Measurements from ENCODE around the gene SNX32.

The SNX32 gene

DNA sequence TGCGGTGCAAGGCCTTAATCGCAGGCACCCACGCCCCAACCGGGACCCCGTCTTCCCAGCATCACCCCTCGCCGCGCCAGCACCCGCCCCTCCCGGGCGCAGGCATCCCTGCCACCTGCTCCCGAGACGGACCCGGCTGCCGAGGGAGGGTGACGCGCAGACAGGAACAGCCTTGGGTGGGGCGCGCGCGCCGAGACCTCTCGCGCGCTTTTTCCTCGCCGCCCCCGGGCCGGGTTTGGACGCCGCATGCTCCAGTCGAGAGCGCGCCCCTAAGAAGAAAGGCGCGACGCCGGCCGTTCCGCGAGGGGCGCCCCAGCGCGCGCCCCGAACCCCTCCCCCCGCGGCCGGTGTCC is 23.7 kb downstream of the SNX32 start:
- peak in 1 of 3 donors; percentile 32 for DNase-seq (ENCODE audit: low read depth in 3 of 3)

DNA sequence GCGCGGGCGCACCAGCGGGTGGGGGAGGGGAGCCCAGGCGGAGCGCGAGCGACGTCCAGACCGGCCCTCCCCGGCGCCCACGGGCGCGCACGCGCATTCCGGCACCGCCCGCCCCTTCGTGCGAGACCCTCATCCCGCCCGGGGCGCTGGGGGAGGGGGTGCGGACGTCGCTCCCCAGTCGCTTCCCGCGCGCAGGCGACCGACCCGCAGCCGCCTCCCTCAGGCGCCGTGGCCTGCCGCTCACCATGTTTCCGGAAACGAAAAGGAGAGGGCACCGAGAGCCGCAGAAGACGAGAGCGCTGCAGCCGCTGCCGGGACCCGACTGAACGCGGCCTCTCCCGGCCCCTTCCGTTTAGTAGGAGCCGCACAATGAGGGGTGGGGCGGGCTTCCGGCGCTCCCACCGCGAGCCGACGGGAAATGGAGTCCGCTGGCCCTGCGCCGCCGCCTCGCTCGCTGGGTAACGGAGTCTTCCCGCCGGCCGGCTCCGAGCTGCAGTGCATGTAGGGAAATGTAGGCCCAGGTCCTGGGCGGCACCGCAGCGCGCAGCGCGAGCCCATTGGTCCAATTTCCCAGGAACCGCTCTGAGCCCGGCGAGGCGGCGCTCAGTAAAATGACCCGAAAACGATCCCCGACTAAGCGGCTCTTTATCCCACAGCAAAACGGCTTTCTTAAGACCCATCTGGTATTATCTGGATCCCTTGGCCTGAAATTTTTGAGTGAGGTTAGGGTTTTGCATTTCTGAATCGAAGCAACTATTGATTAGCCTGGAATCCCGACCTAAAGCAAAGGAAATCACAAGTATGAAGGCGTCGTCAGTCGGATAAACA is 24.3 kb downstream of the SNX32 start, which contains the start of gene CFL1:
CFL1 (minus strand) TSS at position 328 of the 828 bp plus-strand sequence; CDS start at position 247, 81 bp downstream.
- peak; percentile 94 to 98 (median 96) for DNase-seq (ENCODE audit: low read depth in 3 of 3)

- no peak for DNase-seq (ENCODE audit: low read depth in 3 of 3)
Measured at GRCh38 chr11:65858681-65859087, 24.9 kb downstream of the SNX32 start.

DNA sequence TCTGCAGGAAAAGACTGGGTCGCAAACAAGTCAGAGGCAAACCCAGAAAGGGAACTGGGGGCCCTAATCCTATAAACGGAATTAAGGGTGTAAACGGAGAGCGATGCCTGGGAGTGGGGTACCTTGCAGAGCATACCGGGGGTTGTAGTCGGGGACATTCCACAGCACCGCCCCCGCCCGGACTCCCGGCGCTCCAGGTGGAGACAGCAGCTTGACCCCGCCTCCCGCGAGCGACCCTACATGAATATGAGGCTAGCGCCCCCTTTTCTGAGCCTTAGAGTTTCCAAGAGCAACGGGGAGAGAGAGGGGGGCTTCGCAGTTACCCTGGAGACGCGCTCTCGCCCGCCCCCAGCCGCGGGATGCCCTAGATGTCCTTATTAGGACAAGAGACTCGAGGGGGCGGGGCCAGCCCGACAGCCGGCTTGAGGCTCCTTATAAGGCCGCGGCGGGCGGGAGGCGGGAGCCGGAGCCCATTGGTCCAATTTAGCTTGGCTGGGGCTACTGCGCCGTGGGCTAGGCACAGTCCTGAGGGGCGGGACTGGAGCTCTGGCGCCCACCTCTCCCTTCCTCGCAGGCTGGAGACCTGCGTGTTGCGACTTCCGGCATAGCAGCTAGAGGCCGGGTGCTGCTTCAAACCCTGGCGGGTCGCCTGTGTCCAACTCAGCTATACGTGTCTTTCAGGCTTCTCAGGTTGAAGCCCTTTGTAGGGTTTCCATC is 25.5 kb downstream of the SNX32 start:
- peak; percentile 96 to 99 (median 99) for DNase-seq (ENCODE audit: low read depth in 3 of 3)

GRCh38 chr11:65859812-65860277 is 26.1 kb downstream of the SNX32 start:
- DNase-seq (ENCODE audit: low read depth in 3 of 3), result no peak

DNA sequence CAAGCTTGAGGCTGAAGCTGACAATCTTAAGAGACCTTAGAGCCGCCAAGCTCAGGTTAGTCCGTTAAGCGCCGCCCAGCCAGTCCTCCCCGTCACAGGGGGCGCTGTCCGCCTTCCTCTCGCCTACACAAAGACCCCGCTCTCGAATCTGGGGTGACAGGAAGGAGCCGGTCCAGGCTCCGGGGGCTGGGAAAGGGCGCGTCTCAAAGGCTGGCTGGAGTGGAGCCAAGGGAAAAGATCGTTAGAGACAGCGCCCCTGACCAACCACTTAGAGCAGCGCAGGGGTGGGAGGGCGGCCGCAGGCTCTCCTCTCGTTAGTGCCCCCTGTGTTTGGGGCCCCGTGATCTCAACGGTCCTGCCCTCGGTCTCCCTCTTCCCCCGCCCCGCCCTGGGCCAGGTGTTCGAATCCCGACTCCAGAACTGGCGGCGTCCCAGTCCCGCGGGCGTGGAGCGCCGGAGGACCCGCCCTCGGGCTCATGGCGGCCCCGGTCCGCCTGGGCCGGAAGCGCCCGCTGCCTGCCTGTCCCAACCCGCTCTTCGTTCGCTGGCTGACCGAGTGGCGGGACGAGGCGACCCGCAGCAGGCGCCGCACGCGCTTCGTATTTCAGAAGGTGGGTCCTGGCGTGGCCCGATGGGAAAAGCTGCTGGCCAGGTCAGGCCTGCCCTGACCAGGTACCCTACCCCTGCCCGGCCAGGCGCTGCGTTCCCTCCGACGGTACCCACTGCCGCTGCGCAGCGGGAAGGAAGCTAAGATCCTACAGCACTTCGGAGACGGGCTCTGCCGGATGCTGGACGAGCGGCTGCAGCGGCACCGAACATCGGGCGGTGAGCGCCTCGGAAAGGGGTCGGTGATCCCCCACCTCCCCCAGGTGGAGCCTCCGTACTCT is 26.8 kb downstream of the SNX32 start, which contains the start of gene MUS81:
MUS81 (plus strand) TSS at position 156 of the 887 bp plus-strand sequence; CDS start at position 477, 321 bp downstream.
- DNase-seq (ENCODE audit: low read depth in 3 of 3), result peak; percentile 93 to 97 (median 94)

- no peak for DNase-seq (ENCODE audit: low read depth in 3 of 3)
Measured at GRCh38 chr11:65861165-65861505, 27.4 kb downstream of the SNX32 start.

- no peak for DNase-seq (ENCODE audit: low read depth in 3 of 3)
Measured at GRCh38 chr11:65861533-65862183, 27.9 kb downstream of the SNX32 start.

DNA sequence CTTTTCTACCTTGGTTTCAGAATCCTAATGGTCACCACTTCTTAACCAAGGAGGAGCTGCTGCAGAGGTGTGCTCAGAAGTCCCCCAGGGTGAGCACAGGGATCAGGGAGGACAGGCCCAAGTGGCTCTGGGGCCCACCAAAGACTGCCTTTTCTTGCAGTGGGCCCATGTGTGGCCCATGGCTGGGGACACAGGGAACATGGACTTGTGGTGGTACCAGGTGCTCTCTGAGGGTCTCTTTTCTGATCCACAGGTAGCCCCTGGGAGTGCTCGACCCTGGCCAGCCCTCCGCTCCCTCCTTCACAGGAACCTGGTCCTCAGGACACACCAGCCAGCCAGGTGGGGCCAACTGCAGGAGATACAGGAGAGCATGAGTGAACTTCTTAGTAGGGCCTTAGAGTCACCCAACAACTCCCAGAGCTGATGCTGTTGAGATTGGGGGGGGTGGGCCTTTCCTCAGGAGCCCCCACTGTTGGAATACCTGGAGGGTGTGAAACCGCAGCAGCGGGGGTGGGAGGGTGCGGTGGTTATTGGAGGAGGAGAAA is 28.5 kb downstream of the SNX32 start:
- no peak for DNase-seq (ENCODE audit: low read depth in 3 of 3)

- DNase-seq (ENCODE audit: low read depth in 3 of 3), result no peak
Measured at GRCh38 chr11:65862941-65863888, 29.5 kb downstream of the SNX32 start.

DNA sequence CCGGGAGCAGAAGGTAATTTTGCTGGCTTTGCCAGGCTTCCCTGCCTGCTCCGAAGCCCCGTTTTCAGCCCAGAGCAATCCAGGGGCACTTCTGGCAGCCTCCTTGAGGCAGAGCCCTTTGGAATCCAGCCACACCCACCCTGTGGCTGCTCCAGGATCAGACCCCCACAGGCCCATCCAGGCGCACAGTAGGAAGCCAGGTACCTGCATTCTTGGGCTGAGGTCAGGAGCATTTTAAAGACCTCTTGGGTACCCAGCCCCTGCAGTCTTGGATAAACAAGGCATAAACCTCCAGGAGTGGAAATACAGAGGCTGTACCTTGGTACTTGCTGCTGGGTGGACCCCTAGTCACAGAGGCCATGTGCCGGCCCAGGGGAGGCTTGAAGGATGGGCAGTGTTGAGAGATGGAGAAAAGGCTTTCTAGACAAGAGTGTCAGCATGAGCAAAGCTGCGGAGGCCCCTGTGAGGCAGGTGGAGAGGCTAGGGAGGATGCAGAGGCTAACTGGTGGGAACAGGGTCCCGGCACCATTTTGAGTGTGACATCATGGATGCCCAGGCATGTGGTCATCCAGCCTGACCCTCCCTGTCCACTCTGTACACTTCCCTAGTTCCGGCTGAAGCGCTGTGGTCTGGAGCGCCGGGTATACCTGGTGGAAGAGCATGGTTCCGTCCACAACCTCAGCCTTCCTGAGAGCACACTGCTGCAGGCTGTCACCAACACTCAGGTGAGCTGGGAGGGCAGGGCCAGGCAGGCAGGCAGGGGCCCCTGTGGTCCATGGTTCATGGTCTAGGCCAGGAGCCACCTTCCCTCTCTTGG is 30.3 kb downstream of the SNX32 start:
- DNase-seq (ENCODE audit: low read depth in 3 of 3), result no peak

DNA sequence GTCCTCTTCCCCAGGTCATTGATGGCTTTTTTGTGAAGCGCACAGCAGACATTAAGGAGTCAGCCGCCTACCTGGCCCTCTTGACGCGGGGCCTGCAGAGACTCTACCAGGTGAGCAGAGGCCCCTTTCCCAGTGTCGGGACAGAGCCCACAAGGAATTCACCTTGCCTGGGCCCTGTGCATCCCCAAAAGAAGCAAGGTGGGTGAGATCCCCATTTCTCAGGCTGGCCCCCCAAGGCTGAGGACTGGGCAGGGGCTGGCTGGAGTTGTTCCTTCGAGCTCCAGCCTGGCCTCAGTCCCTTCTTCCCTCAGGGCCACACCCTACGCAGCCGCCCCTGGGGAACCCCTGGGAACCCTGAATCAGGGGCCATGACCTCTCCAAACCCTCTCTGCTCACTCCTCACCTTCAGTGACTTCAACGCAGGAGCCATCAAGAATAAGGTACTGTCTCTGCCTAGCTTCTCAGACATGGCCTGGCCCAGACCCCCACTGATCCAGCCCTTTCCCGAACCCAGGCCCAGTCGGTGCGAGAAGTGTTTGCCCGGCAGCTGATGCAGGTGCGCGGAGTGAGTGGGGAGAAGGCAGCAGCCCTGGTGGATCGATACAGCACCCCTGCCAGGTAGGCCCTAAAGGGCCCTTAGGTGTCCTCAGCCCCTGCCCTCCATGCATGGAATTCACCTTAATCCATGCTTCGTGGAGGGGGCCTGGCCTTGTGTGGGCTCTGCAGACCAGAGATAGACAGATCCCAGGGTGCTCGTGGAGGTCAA is 31.1 kb downstream of the SNX32 start:
- no peak for DNase-seq (ENCODE audit: low read depth in 3 of 3)

DNA sequence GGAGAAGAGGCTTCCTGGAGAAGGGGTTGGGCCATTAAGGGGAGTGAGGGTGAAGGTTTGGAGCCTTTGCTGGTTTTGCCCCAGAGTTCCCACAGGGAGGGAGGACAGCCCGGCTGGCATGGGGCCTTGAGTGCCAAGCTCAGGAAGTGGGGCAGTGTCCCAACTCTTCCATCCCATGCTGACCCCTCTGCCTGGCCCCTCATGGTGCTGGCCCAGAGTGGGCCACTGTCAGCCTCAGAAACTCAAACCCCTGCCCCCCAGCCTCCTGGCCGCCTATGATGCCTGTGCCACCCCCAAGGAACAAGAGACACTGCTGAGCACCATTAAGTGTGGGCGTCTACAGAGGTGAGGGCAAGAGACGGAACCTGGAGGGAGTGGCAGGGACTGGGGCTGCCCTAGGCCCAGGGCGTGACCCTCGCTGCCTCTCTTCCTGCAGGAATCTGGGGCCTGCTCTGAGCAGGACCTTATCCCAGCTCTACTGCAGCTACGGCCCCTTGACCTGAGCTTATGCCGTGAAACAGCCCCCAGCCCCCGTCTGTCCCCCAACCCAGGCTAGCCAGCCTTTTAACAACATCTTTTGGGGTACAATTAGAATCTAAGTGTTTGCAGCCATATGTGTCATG is 31.9 kb downstream of the SNX32 start:
- no peak for DNase-seq (ENCODE audit: low read depth in 3 of 3)

- no peak for DNase-seq (ENCODE audit: low read depth in 3 of 3)
Measured at GRCh38 chr11:65866509-65867283, 32.9 kb downstream of the SNX32 start.

DNA sequence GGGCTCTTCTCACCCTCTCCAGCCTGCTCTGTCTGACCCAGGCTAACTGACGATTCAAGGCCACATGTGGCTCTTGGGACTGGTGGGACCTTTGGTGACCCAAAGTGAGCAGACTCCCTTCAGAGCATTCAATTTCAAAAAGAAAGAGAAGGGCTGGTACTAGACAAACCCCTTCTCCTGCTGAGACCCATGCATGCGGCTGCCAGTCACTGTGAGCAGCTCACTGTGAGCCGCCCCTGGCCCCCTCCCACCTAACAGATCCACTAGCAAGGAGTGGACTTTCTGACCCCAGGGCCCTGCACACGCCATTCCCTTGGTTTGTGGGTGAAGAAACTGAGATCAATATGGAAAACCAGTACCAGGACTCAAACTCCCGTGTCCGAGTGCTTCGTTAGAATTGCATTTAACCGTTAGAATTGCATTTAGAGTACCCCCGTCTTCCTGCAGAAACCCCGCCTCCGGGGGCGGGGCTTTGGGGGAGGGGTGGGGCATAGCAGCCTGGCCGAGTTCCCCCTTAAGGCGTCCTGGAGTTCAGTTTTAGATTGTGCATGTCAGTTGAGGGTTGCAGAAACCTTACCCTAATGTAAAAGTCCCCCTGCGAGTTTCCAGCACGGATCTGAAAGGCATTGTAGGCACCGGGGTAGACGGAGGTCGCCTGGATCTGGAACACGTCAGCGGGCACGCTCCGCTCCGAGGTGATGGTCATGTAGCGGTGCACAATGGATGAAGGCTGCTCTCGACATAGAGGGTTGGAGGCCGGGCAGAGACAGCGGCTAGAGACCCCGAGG is 33.7 kb downstream of the SNX32 start:
- DNase-seq (ENCODE audit: low read depth in 3 of 3), result no peak

- DNase-seq (ENCODE audit: low read depth in 3 of 3), result no peak
Measured at GRCh38 chr11:65868076-65868667, 34.4 kb downstream of the SNX32 start.
